Esophagus squamous epithelium (tissue), 5 donors: ENCODE measurements around the gene SKI. TPM values are rescaled to one million over a fixed set of nuclear protein-coding genes. Genes with fewer than 3 reads are reported as not detected.

Experiments used
- DNase-seq: peaks from one replicate; lab custom pipeline; 2025; lab: John Stamatoyannopoulos, UW
- H3K27ac ChIP-seq, 4 donors: fragments of 200-600 bp; sonication (generic); one replicate each; pipeline ENCODE4 v1.5.1; 2016 to 2019; ENCODE audit warnings: mild to moderate bottlenecking in 1 of 4
- H3K27me3 ChIP-seq, 4 donors: fragments of 200-600 bp; sonication (generic); 1 replicate in 3 of 4; 2 replicates in 1 of 4; pipeline versions ENCODE4 v1.5.1 to v1.6.0; 2017 to 2021; ENCODE audit warnings: antibody characterized with exemption in 1 of 4
- H3K36me3 ChIP-seq, 3 donors: fragments of 200-600 bp; sonication (generic); one replicate each; pipeline ENCODE4 v1.5.1; 2016 to 2019
- H3K4me1 ChIP-seq, 3 donors: fragments of 200-600 bp; sonication (generic); one replicate each; pipeline ENCODE4 v1.5.1; 2017 to 2019
- H3K4me3 ChIP-seq, 4 donors: fragments of 200-600 bp; sonication (generic); 1 replicate in 3 of 4; 2 replicates in 1 of 4; pipeline ENCODE4 v1.5.1; 2016 to 2019; ENCODE audit warnings: mild to moderate bottlenecking in 2 of 4, moderate library complexity in 1 of 4
- H3K9me3 ChIP-seq, 3 donors: fragments of 200-600 bp; sonication (generic); one replicate each; pipeline ENCODE4 v1.5.1; 2016 to 2019
- CTCF ChIP-seq, 6 experiments: fragments of 450-650 bp in 4 of 6; fragments of 200-600 bp in 2 of 6; sonication (generic) in 2 of 6; IDR thresholded peaks; one replicate each; pipeline ENCODE4 v1.5.1; 2016 to 2019; ENCODE audit warnings: antibody characterized with exemption in 6 of 6, mild to moderate bottlenecking in 4 of 6, moderate library complexity in 4 of 6
- POLR2A ChIP-seq, 4 donors: fragments of 450-650 bp; IDR thresholded peaks; one replicate each; pipeline ENCODE4 v1.6.1; 2017; ENCODE audit warnings: antibody characterized with exemption in 4 of 4, mild to moderate bottlenecking in 4 of 4, moderate library complexity in 3 of 4
- WGBS, 2 donors: methylation state at CpG; one replicate each; pipeline ENCODE4 v1.1.5; 2018; 5-methylcytosine and 5-hydroxymethylcytosine counted together
- intact Hi-C: fragments of 100-400 bp; cut with DNase I; formaldehyde crosslinking; loops from one replicate; pipeline ENCODE4 v1.15.0; 2022
- total RNA-seq, 4 donors: library from RNA; depleted of rRNA; stranded (reverse); fragments of >200 nt; gene quantifications; one replicate each; pipeline ENCODE4 v1.1.0, GENCODE V29; 2016
- donor health status: DM: yes; HTN: yes; CAD: no.

Gene SKI
- total RNA-seq, 4 donors from 2014 or later: 18.2 to 38.8 (median 25.2) TPM

GRCh38 chr1:2348346-2349325 lies 120.5 kb downstream of the SKI start:
- 90 to 93% methylated on average over 2 to 27 of the region's 59 CpGs for WGBS, 2 donors
- H3K27me3 ChIP-seq: peaks cover 0 to 31% (median 0%) of the 10 kb centered on the region in 4 donors
- no peak overlapping the region for H3K4me3 ChIP-seq
- no peaks in the 10 kb centered on the region for H3K9me3 ChIP-seq
- TF ChIP-seq POLR2A (IDR thresholded peaks at IDR 0.05): no peak
- no peak for TF ChIP-seq CTCF (IDR thresholded peaks at IDR 0.05)
- no peaks in the 10 kb centered on the region for H3K36me3 ChIP-seq
- no peak overlapping the region for H3K27ac ChIP-seq
- peaks cover 12 to 25% (median 14%) of the 10 kb centered on the region in 3 donors for H3K4me1 ChIP-seq
- no peak for DNase-seq
- intact Hi-C loops: no loop called here

- 80 to 84% methylated on average over 9 of the region's 9 CpGs for WGBS, 2 donors
Observed at GRCh38 chr1:2349806-2350205, 121.7 kb downstream of the SKI start.

GRCh38 chr1:2350501-2350900 lies 122.4 kb downstream of the SKI start:
- Histone ChIP-seq H3K4me3 (no peak overlapping the region), H3K9me3 (no peaks in the 10 kb centered on the region), H3K27me3 (peaks cover 0 to 20% (median 0%) of the 10 kb centered on the region in 4 donors), H3K4me1 (peaks cover 12 to 18% (median 15%) of the 10 kb centered on the region in 3 donors), H3K36me3 (no peaks in the 10 kb centered on the region), H3K27ac (no peak overlapping the region)
- no peak for DNase-seq
- WGBS, 2 donors: 48 to 63% methylated on average over 1 to 9 of the region's 10 CpGs
- intact Hi-C loops: no loop called here
- TF ChIP-seq POLR2A (IDR thresholded peaks at IDR 0.05) (no peak), CTCF (IDR thresholded peaks at IDR 0.05) (no peak)

More at GRCh38 chr1:2349806-2350205, 121.7 kb downstream of the SKI start:
- Histone ChIP-seq H3K27ac (no peak overlapping the region), H3K9me3 (no peaks in the 10 kb centered on the region), H3K27me3 (peaks cover 0 to 25% (median 0%) of the 10 kb centered on the region in 4 donors), H3K4me3 (no peak overlapping the region), H3K36me3 (no peaks in the 10 kb centered on the region), H3K4me1 (peaks cover 12 to 19% (median 15%) of the 10 kb centered on the region in 3 donors)
- intact Hi-C loops: no loop called here
- no peak for DNase-seq
- no peak for TF ChIP-seq POLR2A (IDR thresholded peaks at IDR 0.05)
- TF ChIP-seq CTCF (IDR thresholded peaks at IDR 0.05): no peak

GRCh38 chr1:2350911-2351655 lies 123.0 kb downstream of the SKI start:
- H3K27ac ChIP-seq: no peak overlapping the region
- peaks cover 0 to 20% (median 0%) of the 10 kb centered on the region in 4 donors for H3K27me3 ChIP-seq
- no peak for DNase-seq
- TF ChIP-seq POLR2A (IDR thresholded peaks at IDR 0.05) (no peak), CTCF (IDR thresholded peaks at IDR 0.05) (no peak)
- no peak overlapping the region for H3K4me3 ChIP-seq
- no peaks in the 10 kb centered on the region for H3K36me3 ChIP-seq
- intact Hi-C loops: no loop called here
- no peaks in the 10 kb centered on the region for H3K9me3 ChIP-seq
- peaks cover 12 to 18% (median 15%) of the 10 kb centered on the region in 3 donors for H3K4me1 ChIP-seq
- WGBS, 2 donors: 82 to 91% methylated on average over 6 to 15 of the region's 31 CpGs
